ENCODE data around the gene GJD2.

Gene GJD2

DNA sequence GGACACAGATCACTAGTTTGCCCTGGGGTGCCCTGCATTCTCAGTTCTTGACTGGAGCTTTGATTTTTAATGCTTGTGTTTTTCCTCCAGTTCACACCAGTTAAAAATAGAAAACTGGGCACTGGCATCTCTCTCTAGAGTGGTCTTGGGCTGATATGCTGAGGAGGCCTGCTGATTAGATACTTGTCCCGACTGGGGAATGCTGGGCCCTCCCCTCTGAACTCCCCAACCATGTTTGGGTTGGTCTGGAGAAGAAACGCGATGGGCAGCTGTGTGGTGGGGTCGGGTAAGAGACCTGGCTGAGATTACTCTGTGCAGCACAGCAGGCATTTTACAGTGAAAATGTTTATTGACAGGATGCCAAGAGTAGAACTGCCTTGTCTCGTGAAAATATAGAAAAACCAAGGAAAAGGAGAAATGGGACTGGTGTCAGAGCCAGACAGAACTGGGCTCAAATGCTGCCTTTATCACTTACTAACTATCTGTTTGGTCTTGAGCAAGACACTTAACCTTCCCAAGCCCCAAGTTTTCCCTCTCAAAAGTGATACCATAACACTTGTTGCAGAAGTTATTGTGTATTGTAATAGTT, 42.1 kb upstream of the GJD2 start:
- no peak for DNase-seq (ENCODE audit: low spot score)
- ChIA-PET POLR2A (ENCODE audit: low non-redundant PET) (no interaction called here), CTCF (interaction anchor here (0.7 kb wide), 1 partner anchor 95 kb away, joined by 3 read pairs; no protein-coding TSS in a partner anchor)
- TF ChIP-seq, protein P1, sequence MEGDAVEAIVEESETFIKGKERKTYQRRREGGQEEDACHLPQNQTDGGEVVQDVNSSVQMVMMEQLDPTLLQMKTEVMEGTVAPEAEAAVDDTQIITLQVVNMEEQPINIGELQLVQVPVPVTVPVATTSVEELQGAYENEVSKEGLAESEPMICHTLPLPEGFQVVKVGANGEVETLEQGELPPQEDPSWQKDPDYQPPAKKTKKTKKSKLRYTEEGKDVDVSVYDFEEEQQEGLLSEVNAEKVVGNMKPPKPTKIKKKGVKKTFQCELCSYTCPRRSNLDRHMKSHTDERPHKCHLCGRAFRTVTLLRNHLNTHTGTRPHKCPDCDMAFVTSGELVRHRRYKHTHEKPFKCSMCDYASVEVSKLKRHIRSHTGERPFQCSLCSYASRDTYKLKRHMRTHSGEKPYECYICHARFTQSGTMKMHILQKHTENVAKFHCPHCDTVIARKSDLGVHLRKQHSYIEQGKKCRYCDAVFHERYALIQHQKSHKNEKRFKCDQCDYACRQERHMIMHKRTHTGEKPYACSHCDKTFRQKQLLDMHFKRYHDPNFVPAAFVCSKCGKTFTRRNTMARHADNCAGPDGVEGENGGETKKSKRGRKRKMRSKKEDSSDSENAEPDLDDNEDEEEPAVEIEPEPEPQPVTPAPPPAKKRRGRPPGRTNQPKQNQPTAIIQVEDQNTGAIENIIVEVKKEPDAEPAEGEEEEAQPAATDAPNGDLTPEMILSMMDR (conservative IDR thresholded peaks at IDR 0.05; ENCODE audit: low read depth) = no peak
- no peak overlapping the region for H3K27ac ChIP-seq

DNA sequence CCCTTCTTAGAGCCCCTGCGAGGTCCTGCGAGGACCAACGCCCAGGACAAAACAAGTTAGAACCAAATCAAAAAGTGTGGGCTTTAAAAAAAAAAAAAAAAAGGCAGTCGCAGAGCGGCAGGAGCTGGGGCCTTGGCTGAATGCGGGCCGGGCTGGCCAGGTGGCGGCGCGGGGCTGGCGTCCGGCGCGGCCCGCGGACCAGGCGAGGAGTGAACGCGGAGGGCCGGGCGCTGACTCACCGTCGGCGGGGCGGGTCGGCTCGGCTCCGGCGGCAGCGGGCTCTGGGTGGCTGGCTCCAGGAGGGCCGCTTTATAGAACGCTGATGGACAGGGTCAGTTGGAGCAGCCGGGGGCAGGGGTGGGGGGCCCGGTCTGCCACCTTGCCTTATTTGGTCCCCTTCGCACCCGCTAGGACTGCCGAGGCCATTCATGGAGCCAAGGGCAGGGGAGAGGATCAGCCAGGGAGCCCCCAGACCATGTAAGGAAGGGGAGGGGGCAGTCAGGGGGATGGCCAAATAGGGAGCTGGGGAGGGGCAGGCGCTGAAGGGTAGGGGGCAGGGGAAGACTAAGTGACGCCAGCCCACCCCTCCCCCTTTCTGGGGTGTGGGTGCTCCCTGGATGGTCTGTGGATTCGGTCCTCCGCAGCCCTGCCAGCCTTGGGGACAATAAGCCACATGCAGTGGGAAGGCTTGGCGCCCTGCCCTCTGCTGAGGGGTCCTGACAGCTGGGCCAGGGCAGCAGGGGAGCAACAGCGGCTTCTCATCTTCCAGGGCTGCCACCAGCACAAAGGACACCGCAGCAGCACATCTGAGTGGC, 40.7 kb upstream of the GJD2 start, which contains the start of gene ACTC1:
Gene ACTC1, minus strand, starts transcription at position 283 of the 815 bp plus-strand sequence. CDS start 741 bp downstream, outside the sequence.
- ChIA-PET CTCF (interaction anchor here (0.6 to 0.8 kb wide), 3 partner anchors 17 to 87 kb away, joined by 3 to 4 read pairs (median 3); no protein-coding TSS in a partner anchor), POLR2A (ENCODE audit: low non-redundant PET) (no interaction called here)
- TF ChIP-seq, protein P1 (conservative IDR thresholded peaks at IDR 0.05; ENCODE audit: low read depth) = 0 out of 2 replicates have a peak, but pooled peaks have one; percentile 9
- peak; percentile 69 for DNase-seq (ENCODE audit: low spot score)
- H3K27ac ChIP-seq = no peak within 1 kb of the TSS

DNA sequence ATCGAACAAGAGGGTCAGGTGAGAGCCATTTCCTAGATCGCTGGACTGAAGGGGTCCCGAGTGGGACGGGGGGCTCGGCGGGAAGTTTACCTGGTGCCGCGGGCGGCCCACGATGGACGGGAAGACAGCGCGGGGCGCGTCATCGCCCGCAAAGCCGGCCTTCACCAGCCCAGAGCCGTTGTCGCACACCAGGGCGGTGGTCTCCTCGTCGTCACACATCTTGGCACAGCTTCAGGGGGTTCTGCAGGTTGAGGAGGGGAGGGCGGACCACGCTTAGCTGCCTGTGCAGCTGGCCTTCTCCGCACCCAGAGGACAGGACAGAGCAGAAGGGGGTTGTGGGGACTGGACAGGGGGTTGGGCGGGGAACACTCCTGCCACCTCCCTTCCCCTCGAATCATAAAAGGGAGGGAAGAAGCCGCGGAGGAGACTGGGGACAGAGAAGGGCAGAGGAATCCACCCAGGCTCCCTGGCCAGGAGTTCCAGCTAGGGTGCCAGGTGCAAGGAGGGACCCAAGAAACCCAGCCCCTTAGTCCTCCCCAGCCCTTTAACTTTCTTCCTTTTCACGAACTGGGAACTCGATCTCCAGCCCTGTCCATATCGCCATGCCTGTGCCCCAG, 39.9 kb upstream of the GJD2 start:
- CTCF ChIA-PET = interaction anchor here (0.7 to 0.8 kb wide), 2 partner anchors 18 to 86 kb away, joined by 3 read pairs; no protein-coding TSS in a partner anchor
- TF ChIP-seq, protein P1 (conservative IDR thresholded peaks at IDR 0.05; ENCODE audit: low read depth) = no peak
- DNase-seq (ENCODE audit: low spot score) = no peak
- H3K27ac ChIP-seq = no peak overlapping the region
- POLR2A ChIA-PET (ENCODE audit: low non-redundant PET) = no interaction called here

DNA sequence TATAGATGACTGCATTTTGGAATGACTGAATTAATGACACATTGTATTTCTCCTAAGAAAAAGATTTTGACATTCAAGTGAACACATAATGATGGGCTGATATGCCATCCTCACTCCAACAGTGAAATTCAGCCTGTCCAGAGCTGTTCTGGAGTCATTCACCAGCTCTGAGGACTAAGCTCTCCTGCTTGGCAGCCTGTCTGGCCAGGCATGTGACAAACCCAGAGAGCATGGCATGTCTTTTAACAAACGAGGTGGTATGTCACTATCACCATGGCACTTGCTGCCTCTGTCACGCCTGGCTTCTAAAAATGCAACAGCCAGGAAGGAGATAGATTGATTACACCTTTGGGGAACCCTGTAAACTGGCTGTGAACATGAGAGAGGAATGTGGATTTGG, 39.1 kb upstream of the GJD2 start:
- DNase-seq (ENCODE audit: low spot score) = no peak
- H3K27ac ChIP-seq = no peak overlapping the region
- POLR2A ChIA-PET (ENCODE audit: low non-redundant PET) = no interaction called here
- CTCF ChIA-PET = no interaction called here
- TF ChIP-seq, protein P1 (conservative IDR thresholded peaks at IDR 0.05; ENCODE audit: low read depth) = no peak

DNA sequence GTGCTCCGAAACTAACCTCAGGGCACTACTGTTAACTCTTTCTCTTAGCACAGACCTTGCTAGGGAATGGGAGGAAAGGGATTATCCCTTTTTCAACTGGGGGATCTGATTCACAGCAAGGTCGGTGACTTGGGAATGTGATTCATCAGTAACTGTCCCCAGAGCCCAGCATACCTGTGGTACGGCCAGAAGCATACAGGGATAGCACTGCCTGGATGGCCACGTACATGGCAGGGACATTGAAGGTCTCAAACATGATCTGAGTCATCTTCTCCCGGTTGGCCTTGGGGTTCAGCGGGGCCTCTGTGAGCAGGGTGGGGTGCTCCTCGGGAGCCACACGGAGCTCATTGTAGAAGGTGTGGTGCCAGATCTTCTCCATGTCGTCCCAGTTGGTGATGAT, 38.3 kb upstream of the GJD2 start:
- DNase-seq (ENCODE audit: low spot score) = no peak
- TF ChIP-seq, protein P1 (conservative IDR thresholded peaks at IDR 0.05; ENCODE audit: low read depth) = no peak
- ChIA-PET CTCF (interaction anchor here (0.6 kb wide), 1 partner anchor 1327 kb away, joined by 4 read pairs; no protein-coding TSS in a partner anchor), POLR2A (ENCODE audit: low non-redundant PET) (no interaction called here)
- no peak overlapping the region for H3K27ac ChIP-seq

DNA sequence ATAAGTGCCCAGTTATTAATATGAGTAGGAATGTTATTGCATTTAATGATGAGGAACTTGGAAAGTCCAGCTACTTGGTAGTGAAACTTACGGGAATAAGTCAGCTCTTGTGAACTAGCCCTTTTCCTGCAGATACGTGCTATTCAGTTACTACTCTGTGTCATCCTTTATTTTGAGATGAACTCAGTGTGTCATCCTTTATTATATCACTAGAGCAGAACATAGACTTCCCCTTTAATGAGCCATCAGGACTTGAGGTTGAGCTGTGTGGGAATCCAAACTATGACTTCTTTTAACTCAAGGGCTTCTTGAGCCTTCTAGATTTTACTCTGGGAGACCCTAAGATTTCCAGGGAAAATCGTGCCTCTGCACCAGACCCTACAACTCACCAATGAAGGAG, 36.9 kb upstream of the GJD2 start:
- TF ChIP-seq, protein P1 (conservative IDR thresholded peaks at IDR 0.05; ENCODE audit: low read depth) = no peak
- ChIA-PET CTCF (interaction anchor here (0.6 kb wide), 1 partner anchor 107 kb away, joined by 3 read pairs; no protein-coding TSS in a partner anchor), POLR2A (ENCODE audit: low non-redundant PET) (no interaction called here)
- no peak for DNase-seq (ENCODE audit: low spot score)
- no peak overlapping the region for H3K27ac ChIP-seq

Measured in RWPE1 (cell line).